Brain microvascular endothelial cell (primary cell): ENCODE measurements around the gene CTRB1.

Source experiments
- DNase-seq: peaks from one replicate; pipeline ENCODE4 v3.0.0-alpha.2; 2020
- H3K27ac ChIP-seq: fragments of 250-450 bp; sonication (Bioruptor Pico); 2 replicates; pipeline ENCODE4 v1.5.1; 2020; ENCODE audit warnings: mild to moderate bottlenecking, moderate library complexity
- H3K27me3 ChIP-seq: fragments of 250-450 bp; sonication (Bioruptor Pico); replicated peaks from 2 replicates; pipeline ENCODE4 v1.5.1; 2020; ENCODE audit warnings: mild to moderate bottlenecking
- H3K36me3 ChIP-seq: fragments of 250-450 bp; sonication (Bioruptor Pico); replicated peaks from 2 replicates; pipeline ENCODE4 v1.5.1; 2020; ENCODE audit warnings: mild to moderate bottlenecking
- H3K4me3 ChIP-seq: 2 replicates; pipeline ENCODE4 v1.5.1; 2011; ENCODE audit warnings: low read depth, mild to moderate bottlenecking, control low read depth, low read length, moderate library complexity
- CTCF ChIP-seq: IDR thresholded peaks from 2 replicates; pipeline ENCODE4 v1.5.1; 2011; ENCODE audit warnings: low read depth, mild to moderate bottlenecking, moderate library complexity, low read length, control low read depth, inconsistent platforms; ENCODE audit errors: missing control alignments
- in situ Hi-C: cut with HindIII; loops from 2 replicates; pipeline ENCODE4 v1.10.0; 2017; ENCODE audit warnings: low sequenced_read_pairs, low pct_ligation_motif_present

Gene CTRB1

GRCh38 chr16:75254359-75254837 lies 35.6 kb downstream of the CTRB1 start:
- no peak for TF ChIP-seq CTCF
- peak; percentile 64 for DNase-seq
- Histone ChIP-seq H3K27me3 (no peaks in the 10 kb centered on the region), H3K36me3 (no peaks in the 10 kb centered on the region), H3K27ac (peak overlapping the region; percentile 98), H3K4me3 (no peak overlapping the region)
- in situ Hi-C loops: no loop called here

- H3K4me3 ChIP-seq: no peak overlapping the region
- DNase-seq: no peak
- peak; percentile 24 for TF ChIP-seq CTCF
- peak overlapping the region; percentile 11 for H3K27ac ChIP-seq
- in situ Hi-C loops: no loop called here
- H3K36me3 ChIP-seq: no peaks in the 10 kb centered on the region
- H3K27me3 ChIP-seq: no peaks in the 10 kb centered on the region
Measured at GRCh38 chr16:75256059-75256571, 37.3 kb downstream of the CTRB1 start.

GRCh38 chr16:75256696-75257343 lies 38.0 kb downstream of the CTRB1 start:
- Histone ChIP-seq H3K27me3 (no peaks in the 10 kb centered on the region), H3K36me3 (no peaks in the 10 kb centered on the region), H3K4me3 (no peak overlapping the region), H3K27ac (peak overlapping the region; percentile 11)
- in situ Hi-C loops: no loop called here
- no peak for TF ChIP-seq CTCF
- DNase-seq: no peak

- no peak for TF ChIP-seq CTCF
- peaks cover 7% of the 10 kb centered on the region for H3K36me3 ChIP-seq
- in situ Hi-C loops: no loop called here
- no peaks in the 10 kb centered on the region for H3K27me3 ChIP-seq
- no peak overlapping the region for H3K4me3 ChIP-seq
- no peak overlapping the region for H3K27ac ChIP-seq
- DNase-seq: no peak
Measured at GRCh38 chr16:75257886-75258806, 39.4 kb downstream of the CTRB1 start.

GRCh38 chr16:75258807-75259141 lies 40.0 kb downstream of the CTRB1 start:
- peaks cover 8% of the 10 kb centered on the region for H3K36me3 ChIP-seq
- DNase-seq: no peak
- no peak overlapping the region for H3K4me3 ChIP-seq
- TF ChIP-seq CTCF: no peak
- H3K27me3 ChIP-seq: no peaks in the 10 kb centered on the region
- H3K27ac ChIP-seq: no peak overlapping the region
- in situ Hi-C loops: no loop called here
